Peyer's patch (tissue), 4 donors: ENCODE data around the gene TTC9B. TPM values are rescaled to one million over a fixed set of nuclear protein-coding genes. Genes with fewer than 3 reads are reported as not detected.

Experiments
- DNase-seq, 3 donors: peaks; one replicate each; pipeline ENCODE4 v3.0.0-alpha.2; 2017 to 2019
- H3K27ac ChIP-seq, 4 donors: fragments of 200-600 bp; sonication (generic); one replicate each; pipeline ENCODE4 v1.5.1; 2016 to 2019
- H3K27me3 ChIP-seq, 2 donors: fragments of 200-600 bp; sonication (generic); one replicate each; pipeline ENCODE4 v1.5.1; 2019
- H3K36me3 ChIP-seq, 3 donors: fragments of 200-600 bp; sonication (generic); one replicate each; pipeline ENCODE4 v1.5.1; 2016 to 2019
- H3K4me1 ChIP-seq, 4 donors: fragments of 200-600 bp; sonication (generic); one replicate each; pipeline ENCODE4 v1.5.1; 2016 to 2019
- H3K4me3 ChIP-seq, 4 donors: fragments of 200-600 bp; sonication (generic); 1 replicate in 3 of 4; 2 replicates in 1 of 4; pipeline ENCODE4 v1.5.1; 2016 to 2019; ENCODE audit warnings: mild to moderate bottlenecking in 1 of 4
- H3K9me3 ChIP-seq, 4 donors: fragments of 200-600 bp; sonication (generic); one replicate each; pipeline ENCODE4 v1.5.1; 2016 to 2019; ENCODE audit warnings: mild to moderate bottlenecking in 1 of 4
- CTCF ChIP-seq, 6 experiments: fragments of 450-650 bp in 4 of 6; fragments of 200-600 bp in 2 of 6; sonication (generic) in 1 of 6; IDR thresholded peaks; one replicate each; pipeline ENCODE4 v1.5.1; 2017 to 2019; ENCODE audit warnings: antibody characterized with exemption in 6 of 6, mild to moderate bottlenecking in 3 of 6, moderate library complexity in 1 of 6
- POLR2A ChIP-seq, 2 donors: fragments of 450-650 bp; IDR thresholded peaks; one replicate each; pipeline ENCODE4 v1.5.1; 2017; ENCODE audit warnings: antibody characterized with exemption in 2 of 2, mild to moderate bottlenecking in 2 of 2, moderate library complexity in 2 of 2
- total RNA-seq, 4 donors: library from RNA; depleted of rRNA; stranded (reverse); fragments of >200 nt; gene quantifications; one replicate each; pipeline ENCODE4 v1.1.0, GENCODE V29; 2016

TTC9B gene
- total RNA-seq, 4 donors from 2014 or later, result not detected

DNA sequence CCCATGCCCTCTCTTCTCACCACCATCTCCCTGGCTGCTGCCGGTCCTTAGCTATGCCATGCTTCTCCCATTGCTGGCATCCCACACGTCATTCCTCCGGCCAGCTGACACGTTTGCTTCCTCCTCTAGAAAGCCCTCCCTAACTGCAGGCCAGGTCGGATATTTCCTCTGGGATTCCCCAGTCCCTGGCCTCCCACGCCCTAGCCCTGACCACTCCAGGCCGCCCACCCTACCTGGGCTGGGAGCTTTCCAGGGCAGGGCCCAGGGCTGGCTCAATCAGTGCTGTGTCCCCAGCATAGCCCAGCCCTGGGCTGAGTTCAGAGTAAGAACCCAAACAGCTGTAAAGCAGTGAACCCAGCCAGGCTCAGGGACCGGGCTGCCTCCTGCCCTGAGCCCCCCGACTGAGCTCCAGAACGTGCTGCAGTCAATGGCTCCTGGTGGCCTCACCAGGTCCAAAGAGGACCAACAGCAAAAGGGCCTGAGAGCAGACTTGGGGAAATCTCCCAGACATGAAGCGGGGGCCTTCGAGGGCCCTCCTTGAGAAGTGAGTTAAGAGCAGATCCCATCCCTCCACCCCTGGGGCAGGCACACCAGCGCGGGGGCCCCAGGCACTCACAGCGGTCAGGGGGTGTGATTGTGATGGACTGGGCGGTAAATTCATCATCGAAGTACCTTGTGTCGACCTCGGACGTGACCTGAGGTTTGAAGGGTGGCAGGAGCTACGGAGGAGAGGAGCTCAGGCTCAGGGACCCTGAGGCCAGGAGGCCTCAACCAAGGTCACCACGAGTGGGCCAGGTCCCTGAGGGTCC is 16.4 kb upstream of the TTC9B start:
- Histone ChIP-seq H3K4me3 (no peak overlapping the region), H3K4me1 (peaks cover 0 to 12% (median 0%) of the 10 kb centered on the region in 4 donors), H3K27ac (no peak overlapping the region), H3K36me3 (peaks cover 0 to 68% (median 0%) of the 10 kb centered on the region in 3 donors), H3K27me3 (no peaks in the 10 kb centered on the region), H3K9me3 (no peaks in the 10 kb centered on the region)
- no peak for TF ChIP-seq CTCF (IDR thresholded peaks at IDR 0.05)
- no peak for TF ChIP-seq POLR2A (IDR thresholded peaks at IDR 0.05)
- DNase-seq, result no peak

DNA sequence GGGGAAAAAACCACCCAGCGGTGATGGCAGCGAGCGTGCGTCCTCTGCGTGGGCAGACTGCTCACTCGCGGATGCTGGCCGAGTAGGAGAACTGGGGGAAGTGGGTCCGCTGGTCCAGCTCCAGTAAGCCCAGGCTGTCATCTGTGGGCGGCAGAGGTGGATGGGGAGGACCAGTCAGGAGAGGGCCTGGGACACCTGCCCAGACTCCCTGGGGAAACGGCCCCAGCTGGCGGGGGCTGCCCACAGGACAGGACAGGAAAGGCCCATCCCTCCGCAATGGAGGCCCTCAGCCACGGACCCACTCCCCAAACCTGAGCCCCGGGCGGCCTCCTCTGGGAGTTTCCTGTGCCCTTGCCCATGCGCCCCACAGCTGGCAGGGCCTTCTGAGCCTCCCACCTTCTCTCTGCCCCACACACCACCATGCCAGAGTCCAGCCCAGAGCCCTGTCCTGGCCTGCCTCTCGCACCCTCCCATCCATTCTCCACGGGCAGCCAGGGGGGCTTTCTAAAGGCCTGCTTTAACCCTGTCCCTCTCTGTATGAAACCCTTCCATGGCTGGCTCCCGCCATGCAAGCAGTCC is 15.7 kb upstream of the TTC9B start:
- DNase-seq, result no peak
- peaks cover 0 to 60% (median 0%) of the 10 kb centered on the region in 3 donors for H3K36me3 ChIP-seq
- H3K27me3 ChIP-seq, result no peaks in the 10 kb centered on the region
- no peak overlapping the region for H3K27ac ChIP-seq
- no peak for TF ChIP-seq CTCF (IDR thresholded peaks at IDR 0.05)
- no peak for TF ChIP-seq POLR2A (IDR thresholded peaks at IDR 0.05)
- H3K4me1 ChIP-seq, result peaks cover 0 to 12% (median 0%) of the 10 kb centered on the region in 4 donors
- H3K4me3 ChIP-seq, result no peak overlapping the region
- H3K9me3 ChIP-seq, result no peaks in the 10 kb centered on the region

DNA sequence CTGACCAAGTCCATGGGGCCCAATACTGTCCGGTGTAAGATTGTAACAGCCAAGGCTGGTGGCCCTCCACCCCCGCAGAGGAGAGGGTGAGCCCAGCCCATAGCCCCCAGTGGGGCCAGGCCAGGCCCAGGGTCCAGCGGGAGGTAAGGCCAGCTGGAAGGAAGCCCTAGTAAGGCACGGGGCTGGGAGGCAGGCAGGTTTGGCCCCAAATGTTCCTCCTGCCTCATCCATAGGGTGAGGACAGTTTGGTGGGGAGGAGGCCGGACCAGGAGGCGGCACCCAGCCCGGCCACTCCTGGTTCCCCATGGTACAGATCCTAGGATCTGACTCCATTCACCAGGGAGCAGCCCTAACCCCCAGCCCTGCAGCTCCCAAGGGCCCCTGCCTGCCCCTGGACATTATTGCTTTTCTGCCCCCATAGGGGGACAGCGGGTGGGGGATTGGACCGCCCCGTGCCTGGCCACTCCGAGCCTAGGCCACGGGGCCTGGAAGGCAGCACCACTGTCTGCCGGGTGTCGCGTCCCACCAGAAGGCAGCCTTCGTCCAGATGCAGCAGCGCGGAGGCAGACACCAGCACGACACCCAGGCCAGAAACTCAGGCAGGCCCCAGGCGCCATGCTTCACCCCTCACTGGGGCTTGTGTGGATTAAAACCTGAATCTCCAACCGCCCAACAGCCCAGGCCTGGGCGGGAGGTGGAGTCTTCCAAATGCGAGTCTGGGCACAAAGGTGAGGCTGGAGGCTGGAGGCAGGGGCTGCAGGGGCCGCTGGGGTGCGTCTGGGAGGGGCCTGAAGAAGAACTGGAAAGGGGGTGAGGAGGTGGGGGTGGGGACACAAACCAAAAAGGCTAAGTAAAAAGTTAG is 15.0 kb upstream of the TTC9B start:
- H3K36me3 ChIP-seq, result peaks cover 0 to 54% (median 0%) of the 10 kb centered on the region in 3 donors
- no peak for DNase-seq
- H3K4me1 ChIP-seq, result peaks cover 0 to 12% (median 0%) of the 10 kb centered on the region in 4 donors
- H3K27me3 ChIP-seq, result no peaks in the 10 kb centered on the region
- no peaks in the 10 kb centered on the region for H3K9me3 ChIP-seq
- TF ChIP-seq POLR2A (IDR thresholded peaks at IDR 0.05), result no peak
- H3K4me3 ChIP-seq, result no peak overlapping the region
- H3K27ac ChIP-seq, result no peak overlapping the region

DNA sequence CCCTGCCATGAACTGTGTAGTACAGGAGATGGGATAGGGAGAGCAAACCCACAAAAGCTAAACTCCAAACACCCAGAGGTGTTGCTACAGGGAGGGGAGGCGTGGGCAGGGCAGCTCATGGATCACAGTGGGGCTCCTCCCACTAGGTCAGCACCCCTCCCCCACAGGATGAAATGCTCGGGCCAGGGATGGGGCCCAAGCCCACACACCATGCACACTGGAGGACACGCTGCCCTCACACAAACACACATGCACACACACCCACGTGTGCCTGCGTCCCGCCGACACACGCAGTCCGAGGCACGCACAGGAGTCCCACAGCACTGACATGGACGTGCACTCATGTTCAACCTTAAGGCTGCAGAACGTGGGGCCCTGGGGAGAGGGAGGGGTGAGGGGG is 14.3 kb upstream of the TTC9B start:
- H3K4me1 ChIP-seq, result peaks cover 0 to 12% (median 0%) of the 10 kb centered on the region in 4 donors
- H3K27ac ChIP-seq, result no peak overlapping the region
- H3K36me3 ChIP-seq, result peaks cover 0 to 47% (median 0%) of the 10 kb centered on the region in 3 donors
- no peaks in the 10 kb centered on the region for H3K9me3 ChIP-seq
- no peaks in the 10 kb centered on the region for H3K27me3 ChIP-seq
- H3K4me3 ChIP-seq, result no peak overlapping the region
- DNase-seq, result no peak
- TF ChIP-seq POLR2A (IDR thresholded peaks at IDR 0.05), result no peak
- no peak for TF ChIP-seq CTCF (IDR thresholded peaks at IDR 0.05)

- no peak for DNase-seq
- TF ChIP-seq CTCF (IDR thresholded peaks at IDR 0.05), result no peak
- no peak for TF ChIP-seq POLR2A (IDR thresholded peaks at IDR 0.05)
- no peak overlapping the region for H3K4me3 ChIP-seq
- peak overlapping the region in 1 of 4 donors; percentile 35 for H3K27ac ChIP-seq
- H3K9me3 ChIP-seq, result no peaks in the 10 kb centered on the region
- no peaks in the 10 kb centered on the region for H3K27me3 ChIP-seq
- H3K36me3 ChIP-seq, result peaks cover 0 to 40% (median 0%) of the 10 kb centered on the region in 3 donors
- peaks cover 0 to 14% (median 0%) of the 10 kb centered on the region in 4 donors for H3K4me1 ChIP-seq
Observed at GRCh38 chr19:40231544-40232424, 13.6 kb upstream of the TTC9B start.
